Breast epithelium (tissue), 3 donors: ENCODE data around the gene PIK3R5.

Experiments used
- POLR2A ChIP-seq: fragments of 450-650 bp; IDR thresholded peaks from one replicate; pipeline ENCODE4 v1.6.1; 2016; ENCODE audit warnings: antibody characterized with exemption, mild to moderate bottlenecking, moderate library complexity
- POLR2AphosphoS5 ChIP-seq, 3 donors: sonication (generic); formaldehyde crosslinking; IDR thresholded peaks; one replicate each; pipeline ENCODE4 v1.6.1; 2017; ENCODE audit warnings: antibody characterized with exemption in 3 of 3
- TF ChIP-seq, protein P1 (sequence below), 3 donors: fragments of 450-650 bp; IDR thresholded peaks; one replicate each; pipeline ENCODE4 v1.5.1; 2016 to 2017; ENCODE audit warnings: antibody characterized with exemption in 3 of 3, mild to moderate bottlenecking in 3 of 3, moderate library complexity in 3 of 3

DNA sequence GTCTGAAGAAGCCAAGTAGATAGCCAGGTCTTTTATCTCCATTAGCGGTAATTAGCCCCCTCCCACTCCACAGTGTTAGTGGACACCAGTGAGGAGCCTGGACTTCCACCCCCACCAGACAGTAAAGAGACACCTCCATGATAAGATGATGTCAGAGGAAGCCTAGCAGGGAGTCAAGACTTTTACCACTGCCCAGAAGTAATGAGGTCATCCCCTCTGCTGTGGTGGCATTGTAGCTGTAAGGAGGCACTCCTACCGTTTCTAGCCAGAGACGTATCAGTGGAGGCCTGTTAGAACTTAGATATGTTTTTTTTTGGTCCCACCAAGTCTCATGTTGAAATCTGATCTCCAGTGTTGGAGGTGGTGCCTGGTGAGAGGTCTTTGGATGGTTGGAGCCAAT, 38.1 kb downstream of the PIK3R5 start:
- TF ChIP-seq, protein P1, sequence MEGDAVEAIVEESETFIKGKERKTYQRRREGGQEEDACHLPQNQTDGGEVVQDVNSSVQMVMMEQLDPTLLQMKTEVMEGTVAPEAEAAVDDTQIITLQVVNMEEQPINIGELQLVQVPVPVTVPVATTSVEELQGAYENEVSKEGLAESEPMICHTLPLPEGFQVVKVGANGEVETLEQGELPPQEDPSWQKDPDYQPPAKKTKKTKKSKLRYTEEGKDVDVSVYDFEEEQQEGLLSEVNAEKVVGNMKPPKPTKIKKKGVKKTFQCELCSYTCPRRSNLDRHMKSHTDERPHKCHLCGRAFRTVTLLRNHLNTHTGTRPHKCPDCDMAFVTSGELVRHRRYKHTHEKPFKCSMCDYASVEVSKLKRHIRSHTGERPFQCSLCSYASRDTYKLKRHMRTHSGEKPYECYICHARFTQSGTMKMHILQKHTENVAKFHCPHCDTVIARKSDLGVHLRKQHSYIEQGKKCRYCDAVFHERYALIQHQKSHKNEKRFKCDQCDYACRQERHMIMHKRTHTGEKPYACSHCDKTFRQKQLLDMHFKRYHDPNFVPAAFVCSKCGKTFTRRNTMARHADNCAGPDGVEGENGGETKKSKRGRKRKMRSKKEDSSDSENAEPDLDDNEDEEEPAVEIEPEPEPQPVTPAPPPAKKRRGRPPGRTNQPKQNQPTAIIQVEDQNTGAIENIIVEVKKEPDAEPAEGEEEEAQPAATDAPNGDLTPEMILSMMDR (IDR thresholded peaks at IDR 0.05): no peak
- TF ChIP-seq POLR2AphosphoS5 (IDR thresholded peaks at IDR 0.05): no peak
- no peak for TF ChIP-seq POLR2A
